GM19467 (cell line): Measurements from ENCODE around the gene MXI1.
"Not testable (repeated sequence)": the region's sequence is repeated elsewhere in the genome, so short reads cannot be mapped to it uniquely, and the experiment has no call there.

Experiments used
- ATAC-seq: cut with Tn5 transposase; IDR thresholded peaks from one replicate; pipeline ENCODE4 v1.9.1; 2021; ENCODE audit warnings: mild to moderate bottlenecking, moderate library complexity; ENCODE audit not compliant: unreplicated experiment

The MXI1 gene

DNA sequence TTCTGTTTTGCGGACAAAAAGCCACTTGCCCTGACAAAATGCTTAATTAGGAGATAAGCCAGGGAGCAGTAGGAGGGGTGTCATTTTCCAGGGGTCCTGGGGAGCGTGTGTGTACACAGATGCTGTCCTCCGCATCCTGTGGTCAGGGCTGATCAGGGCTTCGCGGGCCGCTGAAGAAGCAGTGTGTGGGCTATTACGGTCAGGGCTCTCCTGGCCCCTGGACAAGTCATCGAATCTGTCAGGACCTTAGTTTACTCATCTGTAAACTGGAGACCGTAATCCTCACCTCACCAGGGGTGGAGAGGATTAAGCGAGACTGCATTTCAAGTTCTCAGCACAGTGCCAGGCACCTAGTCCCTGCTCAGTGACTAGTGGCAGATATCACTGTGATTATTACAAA, 26.0 kb upstream of the MXI1 start:
- no peak for ATAC-seq

GRCh38 chr10:110181911-110182310, 25.5 kb upstream of the MXI1 start:
- ATAC-seq, result no peak

- no peak for ATAC-seq
Observed at GRCh38 chr10:110184398-110184797, 23.0 kb upstream of the MXI1 start.

- ATAC-seq, result not testable (repeated sequence)
Observed at GRCh38 chr10:110185646-110186182, 21.7 kb upstream of the MXI1 start.

GRCh38 chr10:110190170-110190569, 17.2 kb upstream of the MXI1 start:
- no peak for ATAC-seq

GRCh38 chr10:110192552-110192951, 14.9 kb upstream of the MXI1 start:
- ATAC-seq, result no peak

DNA sequence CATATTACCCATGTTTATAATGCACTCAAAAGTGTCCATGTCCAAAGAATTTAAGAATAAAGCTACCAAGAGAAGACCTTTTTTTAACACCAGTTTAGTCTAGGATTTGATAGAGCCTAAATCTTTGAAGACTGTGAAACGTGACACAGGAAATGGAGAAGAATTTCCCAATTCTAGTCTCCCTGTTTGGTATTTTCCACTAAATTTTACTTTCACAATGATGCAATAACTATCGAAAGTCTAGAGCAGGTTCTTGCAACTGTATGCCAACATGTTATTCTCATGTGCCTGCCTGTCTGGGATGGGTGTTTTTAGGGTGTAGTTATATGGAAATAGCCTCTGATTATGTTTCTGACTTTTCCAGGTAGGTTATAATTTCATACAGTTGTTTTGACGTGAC, 6.9 kb upstream of the MXI1 start:
- no peak for ATAC-seq

DNA sequence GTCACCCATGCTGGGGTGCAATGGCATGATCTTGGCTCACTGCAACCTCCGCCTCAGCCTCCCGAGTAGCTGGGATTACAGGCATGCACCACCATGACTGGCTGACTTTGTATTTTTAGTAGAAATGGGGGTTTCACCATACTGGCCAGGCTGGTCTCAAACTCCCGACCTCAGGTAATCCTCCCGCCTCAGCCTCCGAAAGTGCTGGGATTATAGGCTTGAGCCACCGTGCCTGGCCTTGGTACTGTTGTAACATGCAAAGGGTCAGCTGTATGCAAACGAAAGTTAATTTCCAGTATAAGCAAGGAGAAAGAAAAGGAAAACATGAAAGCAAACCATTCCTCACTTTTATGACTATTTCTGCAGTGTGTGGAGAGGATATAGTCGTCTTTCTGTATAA, 6.4 kb upstream of the MXI1 start:
- not testable (repeated sequence) for ATAC-seq

GRCh38 chr10:110203500-110204455, 3.6 kb upstream of the MXI1 start:
- no peak for ATAC-seq

GRCh38 chr10:110205051-110205675, 2.2 kb upstream of the MXI1 start:
- ATAC-seq, result no peak

DNA sequence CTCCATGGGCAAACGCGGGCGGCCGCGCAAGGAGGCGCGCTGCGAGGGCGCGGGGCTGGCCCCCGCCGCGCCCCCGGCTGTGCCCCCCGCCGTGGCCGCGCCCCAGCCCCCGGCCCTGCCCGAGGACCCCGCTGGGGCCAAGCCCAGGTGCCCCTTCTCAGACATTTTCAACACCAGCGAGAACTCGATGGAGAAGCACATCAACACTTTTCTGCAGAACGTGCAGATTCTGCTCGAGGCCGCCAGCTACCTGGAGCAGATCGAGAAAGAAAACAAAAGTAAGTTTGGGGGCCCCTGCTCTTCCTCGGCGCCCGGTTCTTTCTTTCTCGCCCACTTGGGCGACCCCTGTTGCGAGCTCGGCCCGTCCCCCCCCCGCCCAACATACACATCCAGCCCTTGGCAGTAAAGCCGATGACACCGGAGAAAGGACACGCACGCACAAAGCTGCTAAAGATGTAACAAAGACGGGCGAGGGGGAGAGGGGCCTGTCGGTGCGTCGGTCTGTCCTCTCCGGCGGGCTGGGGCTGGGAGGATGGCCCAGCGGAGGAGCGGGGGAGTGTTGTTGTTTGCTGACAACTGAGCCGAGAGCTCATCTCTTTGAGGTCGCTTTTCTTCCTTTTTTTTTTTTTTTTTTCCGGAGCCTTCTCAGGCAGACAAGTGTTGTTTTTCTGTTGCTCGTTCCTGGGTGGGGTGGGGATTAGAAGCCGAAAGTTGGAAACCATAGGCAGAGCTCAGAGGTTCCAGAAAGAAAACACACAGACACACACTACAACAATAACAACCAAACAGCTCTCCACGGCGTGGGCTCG, 604 bp downstream of the MXI1 start:
- no peak for ATAC-seq

GRCh38 chr10:110208614-110209453, 1.4 kb downstream of the MXI1 start:
- no peak for ATAC-seq

- ATAC-seq, result no peak
Observed at GRCh38 chr10:110209454-110209925, 2.1 kb downstream of the MXI1 start.

DNA sequence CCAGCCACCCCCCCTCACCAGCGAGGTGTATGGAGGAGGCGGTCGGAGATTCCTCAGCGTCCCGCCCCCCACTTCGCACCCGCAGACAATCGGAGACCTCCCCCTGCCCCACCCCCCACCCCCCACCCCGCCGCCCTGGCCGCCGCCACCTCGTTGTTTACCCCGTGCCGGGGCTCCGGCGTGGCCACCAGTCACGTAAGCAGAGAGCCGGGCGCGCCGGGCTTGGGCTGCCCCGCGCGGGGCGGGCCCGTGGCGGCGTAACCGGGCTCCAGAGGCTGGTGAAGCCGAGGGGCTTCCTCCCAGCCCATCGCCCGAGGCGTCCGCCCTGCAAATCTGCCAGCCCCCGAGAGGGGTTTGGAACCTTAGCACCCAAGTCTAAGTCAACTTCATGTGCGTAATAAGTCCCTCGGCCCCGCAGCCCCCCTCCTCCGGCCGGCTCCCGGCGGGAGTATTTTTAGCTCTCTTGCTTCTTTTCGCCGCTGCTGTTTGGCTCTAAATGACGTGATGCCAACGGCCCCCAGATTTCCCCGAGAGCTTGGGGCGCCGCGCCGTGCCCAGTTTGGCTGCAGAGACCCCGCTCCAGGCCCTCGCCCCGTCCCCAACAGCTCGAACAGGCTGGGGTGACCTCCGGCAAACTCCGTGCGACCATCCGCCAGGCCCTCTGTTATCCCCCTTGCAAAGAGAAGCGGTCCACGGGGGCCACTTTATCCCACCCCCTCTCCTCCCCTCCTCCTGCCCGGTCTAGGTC, 2.7 kb downstream of the MXI1 start:
- no peak for ATAC-seq

GRCh38 chr10:110210674-110211464, 3.5 kb downstream of the MXI1 start:
- peak; percentile 77 for ATAC-seq

- ATAC-seq, result peak; percentile 1
Observed at GRCh38 chr10:110211465-110211843, 4.0 kb downstream of the MXI1 start.

- no peak for ATAC-seq
Observed at GRCh38 chr10:110212119-110213006, 5.0 kb downstream of the MXI1 start.
